ENCODE results near the gene ZNF440. TPM values are rescaled to one million over a fixed set of nuclear protein-coding genes. Genes with fewer than 3 reads are reported as not detected.
"Not testable (repeated sequence)": the region's sequence is repeated elsewhere in the genome, so short reads cannot be mapped to it uniquely, and the experiment has no call there.

Gene ZNF440
- total RNA-seq, 1 donor from 2014 or later: 9.0 TPM

DNA sequence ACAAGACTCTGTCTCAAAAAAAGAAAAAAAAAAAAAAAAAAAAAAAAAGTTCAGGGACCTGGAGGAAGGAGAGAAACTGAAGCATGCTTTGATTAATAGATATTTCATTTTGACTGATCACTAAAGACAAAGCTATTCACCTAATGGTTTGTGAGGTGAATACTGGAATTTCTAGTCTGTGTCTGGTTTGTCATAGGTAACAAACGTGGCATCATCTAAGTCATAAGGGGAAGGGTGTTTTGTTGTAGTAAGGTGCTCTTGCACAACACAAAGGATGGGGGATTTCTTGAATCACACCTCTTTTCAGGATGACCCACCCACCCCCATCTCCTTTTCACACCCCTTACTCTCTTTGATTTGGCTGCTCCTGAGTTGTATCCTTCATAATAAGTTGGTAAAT, 59.7 kb downstream of the ZNF440 start:
- no peaks in the 10 kb centered on the region for H3K36me3 ChIP-seq (ENCODE audit: control insufficient read depth, insufficient read depth, low read length)
- no peak overlapping the region for H3K4me3 ChIP-seq (ENCODE audit: low read depth, low read length)
- H3K27me3 ChIP-seq (ENCODE audit: control insufficient read depth, insufficient read depth, low read length): no peaks in the 10 kb centered on the region
- DNase-seq (ENCODE audit: low read depth) (no peak), FAIRE-seq (no peak)
- TF ChIP-seq, protein P1, sequence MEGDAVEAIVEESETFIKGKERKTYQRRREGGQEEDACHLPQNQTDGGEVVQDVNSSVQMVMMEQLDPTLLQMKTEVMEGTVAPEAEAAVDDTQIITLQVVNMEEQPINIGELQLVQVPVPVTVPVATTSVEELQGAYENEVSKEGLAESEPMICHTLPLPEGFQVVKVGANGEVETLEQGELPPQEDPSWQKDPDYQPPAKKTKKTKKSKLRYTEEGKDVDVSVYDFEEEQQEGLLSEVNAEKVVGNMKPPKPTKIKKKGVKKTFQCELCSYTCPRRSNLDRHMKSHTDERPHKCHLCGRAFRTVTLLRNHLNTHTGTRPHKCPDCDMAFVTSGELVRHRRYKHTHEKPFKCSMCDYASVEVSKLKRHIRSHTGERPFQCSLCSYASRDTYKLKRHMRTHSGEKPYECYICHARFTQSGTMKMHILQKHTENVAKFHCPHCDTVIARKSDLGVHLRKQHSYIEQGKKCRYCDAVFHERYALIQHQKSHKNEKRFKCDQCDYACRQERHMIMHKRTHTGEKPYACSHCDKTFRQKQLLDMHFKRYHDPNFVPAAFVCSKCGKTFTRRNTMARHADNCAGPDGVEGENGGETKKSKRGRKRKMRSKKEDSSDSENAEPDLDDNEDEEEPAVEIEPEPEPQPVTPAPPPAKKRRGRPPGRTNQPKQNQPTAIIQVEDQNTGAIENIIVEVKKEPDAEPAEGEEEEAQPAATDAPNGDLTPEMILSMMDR (IDR thresholded peaks at IDR 0.05; ENCODE audit: insufficient read depth, low read length, severe bottlenecking): no peak

DNA sequence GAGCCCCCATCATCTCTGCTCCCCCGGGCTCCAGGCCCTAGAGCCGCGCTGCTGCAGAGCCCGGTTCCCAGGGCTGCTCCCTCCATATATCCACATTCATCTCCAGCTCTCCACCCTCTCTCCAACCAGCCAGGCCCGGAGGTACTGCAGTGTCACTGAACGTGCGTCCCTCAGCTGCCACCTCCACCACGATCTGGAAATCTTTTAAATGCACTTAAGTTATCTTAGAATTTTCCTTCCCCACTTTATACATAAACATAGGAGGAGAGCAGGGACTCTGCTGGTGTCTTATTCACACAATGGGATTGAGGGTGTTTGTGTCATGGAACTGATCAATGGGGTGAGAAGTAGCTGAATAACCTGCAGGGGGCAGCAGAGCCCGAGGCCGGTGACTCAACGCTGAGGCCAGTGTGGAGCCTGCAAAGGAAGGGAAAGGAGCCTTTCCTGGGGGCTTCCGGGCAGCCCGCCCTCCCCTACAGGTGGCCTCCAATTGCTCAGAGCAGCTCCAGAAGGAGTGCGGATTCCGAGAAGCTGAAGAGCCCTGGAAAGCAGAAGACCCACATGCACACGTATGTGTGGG, 65.7 kb downstream of the ZNF440 start:
- not testable (repeated sequence) for DNase-seq (ENCODE audit: low read depth); H3K27me3 ChIP-seq (ENCODE audit: control insufficient read depth, insufficient read depth, low read length); H3K4me3 ChIP-seq (ENCODE audit: low read depth, low read length); H3K36me3 ChIP-seq (ENCODE audit: control insufficient read depth, insufficient read depth, low read length); FAIRE-seq

DNA sequence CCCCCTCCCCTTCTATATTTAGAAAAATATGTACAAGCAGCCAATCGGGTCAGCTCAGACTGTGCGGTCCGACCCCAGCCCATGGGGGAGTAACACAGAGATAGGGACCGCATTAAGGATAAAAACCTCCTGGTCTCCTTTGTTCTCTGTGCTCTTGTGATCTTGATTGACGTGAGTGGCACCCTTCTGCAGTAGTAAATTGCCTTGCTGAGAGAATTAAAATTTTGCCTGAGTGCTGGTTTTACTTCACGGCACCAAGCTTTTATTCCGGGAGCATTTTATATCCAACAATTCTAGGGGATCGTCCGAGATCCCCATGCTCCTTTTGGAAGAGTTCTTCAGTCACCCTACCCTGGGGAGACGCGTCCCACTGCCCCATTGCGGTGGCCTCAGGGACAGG, 66.5 kb downstream of the ZNF440 start:
- FAIRE-seq: no peak
- Histone ChIP-seq H3K36me3 (ENCODE audit: control insufficient read depth, insufficient read depth, low read length) (no peaks in the 10 kb centered on the region), H3K27me3 (ENCODE audit: control insufficient read depth, insufficient read depth, low read length) (no peaks in the 10 kb centered on the region), H3K4me3 (ENCODE audit: low read depth, low read length) (no peak overlapping the region)
- TF ChIP-seq, protein P1 (IDR thresholded peaks at IDR 0.05; ENCODE audit: insufficient read depth, low read length, severe bottlenecking): no peak
- no peak for DNase-seq (ENCODE audit: low read depth)

DNA sequence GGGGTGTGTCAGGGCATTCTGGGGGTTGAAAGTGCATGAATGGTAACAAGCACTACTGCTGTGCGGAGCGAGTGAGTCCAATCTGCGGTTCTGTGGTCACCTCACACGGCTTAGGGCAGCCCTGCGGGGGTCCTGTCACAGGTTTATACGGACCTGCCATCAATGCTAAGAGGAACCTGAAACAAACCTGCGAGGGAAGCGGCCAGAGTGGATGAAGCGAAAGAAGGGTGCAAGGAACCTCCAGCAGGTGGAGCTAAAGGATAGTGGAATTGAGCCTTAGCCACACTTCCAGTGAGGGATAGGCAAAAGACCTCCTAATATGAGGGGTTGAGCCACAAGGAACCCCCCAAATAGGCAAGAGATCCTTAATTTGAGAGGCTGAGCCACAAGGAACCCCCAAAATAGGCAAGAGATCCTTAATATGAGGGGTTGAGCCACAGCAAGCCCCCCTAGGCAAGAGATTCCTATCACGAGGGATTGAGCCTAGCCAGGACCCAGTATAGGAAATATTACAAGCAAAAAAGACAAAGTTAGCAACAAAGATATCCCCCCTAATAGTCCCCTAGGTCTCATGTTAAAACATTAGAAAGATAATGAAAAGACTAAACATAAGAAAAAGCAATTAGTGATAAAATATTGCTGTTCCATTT, 67.2 kb downstream of the ZNF440 start:
- Histone ChIP-seq H3K36me3 (ENCODE audit: control insufficient read depth, insufficient read depth, low read length) (no peaks in the 10 kb centered on the region), H3K27me3 (ENCODE audit: control insufficient read depth, insufficient read depth, low read length) (no peaks in the 10 kb centered on the region), H3K4me3 (ENCODE audit: low read depth, low read length) (no peak overlapping the region)
- peak; percentile 40 for DNase-seq (ENCODE audit: low read depth)
- TF ChIP-seq, protein P1 (IDR thresholded peaks at IDR 0.05; ENCODE audit: insufficient read depth, low read length, severe bottlenecking): peak; percentile 80
- FAIRE-seq: no peak

DNA sequence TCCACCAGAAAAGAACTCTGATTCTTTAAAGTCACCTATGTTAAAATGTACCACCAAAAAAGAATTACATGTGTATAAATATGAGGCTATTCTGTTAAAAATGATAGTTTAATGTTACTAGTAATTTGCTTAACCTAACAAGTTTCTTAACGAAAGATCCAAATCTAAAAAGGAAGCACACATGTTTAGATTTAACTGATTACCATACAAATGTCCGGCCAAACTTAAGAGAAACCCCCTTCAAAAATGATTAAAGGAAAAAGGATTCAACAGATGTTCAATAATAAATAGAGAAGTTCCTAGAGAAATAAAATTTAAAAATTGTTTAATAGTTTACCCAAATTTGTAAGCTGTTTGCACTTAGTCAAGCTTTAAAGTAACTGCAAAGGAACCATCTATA, 68.5 kb downstream of the ZNF440 start:
- TF ChIP-seq, protein P1 (IDR thresholded peaks at IDR 0.05; ENCODE audit: insufficient read depth, low read length, severe bottlenecking): no peak
- H3K36me3 ChIP-seq (ENCODE audit: control insufficient read depth, insufficient read depth, low read length): no peaks in the 10 kb centered on the region
- FAIRE-seq: no peak
- H3K27me3 ChIP-seq (ENCODE audit: control insufficient read depth, insufficient read depth, low read length): no peaks in the 10 kb centered on the region
- no peak overlapping the region for H3K4me3 ChIP-seq (ENCODE audit: low read depth, low read length)
- no peak for DNase-seq (ENCODE audit: low read depth)

Other genes with a start within 250 kb of the ZNF440 start
- gene ACP5, start 236.6 kb upstream of the ZNF440 start, total RNA-seq: 24.5 and 26.2 TPM in 2 replicates
- gene ZNF627, start 216.8 kb upstream of the ZNF440 start, total RNA-seq: 23.9 and 24.5 TPM in 2 replicates
- gene ZNF823, start 75.3 kb upstream of the ZNF440 start, total RNA-seq: 6.1 and 8.4 TPM in 2 replicates
- gene ZNF441, start 47.3 kb upstream of the ZNF440 start, total RNA-seq: 7.6 and 12.5 TPM in 2 replicates
- 0.26 and 0.64 TPM in 2 replicates for gene ZNF491, start 15.8 kb upstream of the ZNF440 start, total RNA-seq
- gene ZNF439, start 34.5 kb downstream of the ZNF440 start, total RNA-seq: 0.53 and 1.7 TPM in 2 replicates
- gene ZNF69, start 73.5 kb downstream of the ZNF440 start, total RNA-seq: under 0.01 and 0.26 TPM in 2 replicates
- gene ZNF700, start 110.8 kb downstream of the ZNF440 start, total RNA-seq: 9.5 and 10.0 TPM in 2 replicates
- 0.79 and 1.3 TPM in 2 replicates for gene ZNF763, start 150.8 kb downstream of the ZNF440 start, total RNA-seq
- gene ZNF433, start 221.4 kb downstream of the ZNF440 start, total RNA-seq: 5.5 and 8.8 TPM in 2 replicates
- 0.13 TPM in 1 of 2 replicates, not detected in the other for gene ZNF878, start 238.7 kb downstream of the ZNF440 start, total RNA-seq